Glutamatergic neuron (in vitro differentiated cells): ENCODE results near the gene PRR35. TPM values are rescaled to one million over a fixed set of nuclear protein-coding genes. Genes with fewer than 3 reads are reported as not detected.
A peak's percentile ranks its signal among the peaks of the same experiment; 100 is the strongest.

Experiments
- DNase-seq: peaks from one replicate; pipeline ENCODE4 v3.0.0; 2022
- H3K27ac Mint-ChIP-seq: one replicate; pipeline ENCODE4 v1.8.0; 2020; ENCODE audit warnings: mild to moderate bottlenecking, mixed read lengths, inconsistent platforms; ENCODE audit not compliant: unreplicated experiment
- H3K27me3 Mint-ChIP-seq: one replicate; pipeline ENCODE4 v1.8.0; 2020; ENCODE audit warnings: mild to moderate bottlenecking, moderate library complexity, mixed read lengths, inconsistent platforms; ENCODE audit not compliant: unreplicated experiment
- H3K36me3 Mint-ChIP-seq: one replicate; pipeline ENCODE4 v1.8.0; 2020; ENCODE audit warnings: mild to moderate bottlenecking, mixed read lengths, inconsistent platforms; ENCODE audit not compliant: unreplicated experiment
- H3K4me1 Mint-ChIP-seq: one replicate; pipeline ENCODE4 v1.8.0; 2020; ENCODE audit warnings: mild to moderate bottlenecking, low read depth, mixed read lengths, inconsistent platforms; ENCODE audit not compliant: unreplicated experiment
- H3K4me3 Mint-ChIP-seq: one replicate; pipeline ENCODE4 v1.8.0; 2020; ENCODE audit warnings: mild to moderate bottlenecking, mixed read lengths, inconsistent platforms; ENCODE audit not compliant: unreplicated experiment
- H3K9me3 Mint-ChIP-seq: one replicate; pipeline ENCODE4 v1.8.0; 2020; ENCODE audit warnings: mild to moderate bottlenecking, moderate library complexity, mixed read lengths, inconsistent platforms; ENCODE audit not compliant: unreplicated experiment
- total RNA-seq: library from RNA; stranded (reverse); fragmentation: NEBNext Ultra II Directional; extraction: Animal tissue kit (Norgen Biotek cat#: 25700); gene quantifications from one replicate; pipeline ENCODE4 v1.2.1, GENCODE V29; 2021; ENCODE audit not compliant: unreplicated experiment
- TF ChIP-seq, protein P1 (sequence below): fragments of 200-600 bp; sonication (generic); IDR thresholded peaks from one replicate; pipeline ENCODE4 v1.5.0; 2021; ENCODE audit not compliant: partially characterized antibody, unreplicated experiment

PRR35 gene
- total RNA-seq, 1 donor from 2014 or later = not detected

DNA sequence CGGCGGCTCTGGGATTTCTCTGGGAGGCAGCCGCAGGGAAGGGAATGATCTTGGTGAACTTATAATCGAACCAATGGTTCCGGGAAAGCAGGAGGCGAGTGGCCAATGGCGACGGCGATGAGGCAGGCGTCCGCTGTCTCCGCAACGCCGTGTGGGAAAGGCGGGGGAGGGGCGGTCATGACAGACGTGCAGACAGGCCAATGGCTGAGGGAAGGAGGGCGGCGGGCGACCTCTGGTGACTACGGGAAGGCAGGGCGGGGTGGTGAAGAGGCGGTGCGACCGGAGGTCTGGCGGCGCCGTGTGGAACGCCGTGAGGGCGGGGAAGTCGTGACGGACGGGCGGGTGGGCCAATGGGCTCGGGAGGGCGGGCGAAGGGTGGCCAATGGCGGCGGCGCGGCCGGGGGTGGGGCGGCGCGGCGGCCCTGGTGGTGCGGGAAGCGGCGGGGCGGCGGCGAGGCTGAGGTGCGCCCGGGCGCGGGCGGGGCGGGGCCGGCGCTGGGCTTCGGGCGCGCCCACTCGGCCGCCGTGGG is 29.5 kb downstream of the PRR35 start, which contains the start of gene RAB40C:
TSS of gene RAB40C (plus strand) at position 409 of the 530 bp plus-strand sequence. CDS start 226 bp downstream, outside the sequence.
- Mint-ChIP-seq H3K27me3 (peaks cover 24% of the 10 kb centered on the region), H3K27ac (peak within 1 kb of the TSS; percentile 100), H3K9me3 (peaks cover 25% of the 10 kb centered on the region), H3K4me3 (peak within 1 kb of the TSS; percentile 100), H3K36me3 (peaks cover 7% of the 10 kb centered on the region), H3K4me1 (peaks cover 35% of the 10 kb centered on the region)
- peak; percentile 99 for DNase-seq
- TF ChIP-seq, protein P1, sequence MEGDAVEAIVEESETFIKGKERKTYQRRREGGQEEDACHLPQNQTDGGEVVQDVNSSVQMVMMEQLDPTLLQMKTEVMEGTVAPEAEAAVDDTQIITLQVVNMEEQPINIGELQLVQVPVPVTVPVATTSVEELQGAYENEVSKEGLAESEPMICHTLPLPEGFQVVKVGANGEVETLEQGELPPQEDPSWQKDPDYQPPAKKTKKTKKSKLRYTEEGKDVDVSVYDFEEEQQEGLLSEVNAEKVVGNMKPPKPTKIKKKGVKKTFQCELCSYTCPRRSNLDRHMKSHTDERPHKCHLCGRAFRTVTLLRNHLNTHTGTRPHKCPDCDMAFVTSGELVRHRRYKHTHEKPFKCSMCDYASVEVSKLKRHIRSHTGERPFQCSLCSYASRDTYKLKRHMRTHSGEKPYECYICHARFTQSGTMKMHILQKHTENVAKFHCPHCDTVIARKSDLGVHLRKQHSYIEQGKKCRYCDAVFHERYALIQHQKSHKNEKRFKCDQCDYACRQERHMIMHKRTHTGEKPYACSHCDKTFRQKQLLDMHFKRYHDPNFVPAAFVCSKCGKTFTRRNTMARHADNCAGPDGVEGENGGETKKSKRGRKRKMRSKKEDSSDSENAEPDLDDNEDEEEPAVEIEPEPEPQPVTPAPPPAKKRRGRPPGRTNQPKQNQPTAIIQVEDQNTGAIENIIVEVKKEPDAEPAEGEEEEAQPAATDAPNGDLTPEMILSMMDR = no peak

DNA sequence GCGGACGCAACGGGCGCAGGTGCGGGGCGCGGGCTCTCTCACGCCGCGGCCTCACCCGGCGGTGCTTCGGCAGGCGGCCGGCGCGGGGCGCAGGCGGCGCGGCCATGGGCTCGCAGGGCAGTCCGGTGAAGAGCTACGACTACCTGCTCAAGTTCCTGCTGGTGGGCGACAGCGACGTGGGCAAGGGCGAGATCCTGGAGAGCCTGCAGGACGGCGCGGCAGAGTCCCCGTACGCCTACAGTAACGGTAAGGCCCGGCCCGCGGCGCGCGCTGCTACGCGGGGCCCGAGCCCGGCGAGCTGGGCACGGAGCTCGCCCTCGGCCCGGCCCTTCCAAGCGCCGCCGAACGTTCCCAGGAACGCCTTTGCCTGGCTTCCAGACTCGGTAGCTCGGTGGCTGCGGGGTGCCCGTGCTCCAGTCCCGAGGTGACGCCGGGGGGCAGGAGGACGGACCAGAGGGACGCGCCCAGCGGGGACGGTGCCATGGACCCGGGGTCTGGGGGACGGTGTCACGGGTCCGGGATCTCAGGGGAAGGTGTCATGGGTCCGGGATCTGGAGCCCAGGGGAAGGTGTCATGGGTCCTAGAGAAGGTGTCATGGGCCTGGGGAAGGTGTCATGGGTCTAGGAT is 30.1 kb downstream of the PRR35 start:
- Mint-ChIP-seq H3K4me1 (peaks cover 35% of the 10 kb centered on the region), H3K36me3 (peaks cover 7% of the 10 kb centered on the region), H3K9me3 (peaks cover 26% of the 10 kb centered on the region), H3K4me3 (peak overlapping the region; percentile 100), H3K27me3 (peaks cover 24% of the 10 kb centered on the region), H3K27ac (peak overlapping the region; percentile 75)
- DNase-seq = peak; percentile 53
- TF ChIP-seq, protein P1 = no peak

DNA sequence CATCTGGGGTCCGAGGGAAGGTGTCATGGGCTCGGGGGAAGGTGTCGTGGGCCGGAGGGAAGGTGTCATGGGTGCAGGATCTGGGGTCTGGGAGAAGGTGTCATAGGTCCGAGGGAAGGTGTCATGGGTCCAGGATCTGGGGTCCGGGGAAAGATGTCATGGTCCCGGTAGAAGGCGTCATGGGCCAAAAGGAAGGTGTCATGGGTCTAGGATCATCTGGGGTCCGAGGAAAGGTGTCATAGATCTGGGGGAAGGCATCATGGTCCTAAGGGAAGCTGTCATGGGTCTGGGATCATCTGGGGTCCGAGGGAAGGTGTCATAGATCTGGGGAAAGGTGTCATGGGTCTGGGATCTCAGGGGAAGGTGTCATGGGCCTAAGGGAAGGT is 30.6 kb downstream of the PRR35 start:
- H3K4me3 Mint-ChIP-seq = peak overlapping the region; percentile 100
- no peak for DNase-seq
- TF ChIP-seq, protein P1 = no peak
- H3K27ac Mint-ChIP-seq = peak overlapping the region; percentile 75
- peaks cover 7% of the 10 kb centered on the region for H3K36me3 Mint-ChIP-seq
- peaks cover 25% of the 10 kb centered on the region for H3K9me3 Mint-ChIP-seq
- peaks cover 22% of the 10 kb centered on the region for H3K27me3 Mint-ChIP-seq
- peaks cover 35% of the 10 kb centered on the region for H3K4me1 Mint-ChIP-seq

DNA sequence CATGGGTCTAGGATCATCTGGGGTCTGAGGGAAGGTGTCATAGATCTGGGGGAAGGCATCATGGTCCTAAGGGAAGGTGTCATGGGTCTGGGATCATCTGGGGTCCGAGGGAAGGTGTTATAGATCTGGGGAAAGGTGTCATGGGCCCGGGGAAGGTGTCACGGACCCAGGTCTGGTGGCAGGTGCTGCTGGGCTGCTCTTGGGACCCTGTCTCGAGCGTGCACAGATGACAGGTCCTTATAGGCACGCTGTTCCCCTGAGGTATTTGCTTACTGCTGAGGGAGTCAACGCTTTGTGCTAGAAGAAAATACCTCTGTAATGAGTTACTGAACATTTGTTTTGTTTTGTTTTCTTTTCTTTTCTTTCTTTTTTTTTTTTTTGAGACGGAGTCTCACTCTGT is 31.0 kb downstream of the PRR35 start:
- H3K4me1 Mint-ChIP-seq = peaks cover 35% of the 10 kb centered on the region
- TF ChIP-seq, protein P1 = no peak
- peak overlapping the region; percentile 100 for H3K4me3 Mint-ChIP-seq
- peaks cover 22% of the 10 kb centered on the region for H3K27me3 Mint-ChIP-seq
- peaks cover 7% of the 10 kb centered on the region for H3K36me3 Mint-ChIP-seq
- DNase-seq = no peak
- peak overlapping the region; percentile 75 for H3K27ac Mint-ChIP-seq
- H3K9me3 Mint-ChIP-seq = peaks cover 23% of the 10 kb centered on the region

DNA sequence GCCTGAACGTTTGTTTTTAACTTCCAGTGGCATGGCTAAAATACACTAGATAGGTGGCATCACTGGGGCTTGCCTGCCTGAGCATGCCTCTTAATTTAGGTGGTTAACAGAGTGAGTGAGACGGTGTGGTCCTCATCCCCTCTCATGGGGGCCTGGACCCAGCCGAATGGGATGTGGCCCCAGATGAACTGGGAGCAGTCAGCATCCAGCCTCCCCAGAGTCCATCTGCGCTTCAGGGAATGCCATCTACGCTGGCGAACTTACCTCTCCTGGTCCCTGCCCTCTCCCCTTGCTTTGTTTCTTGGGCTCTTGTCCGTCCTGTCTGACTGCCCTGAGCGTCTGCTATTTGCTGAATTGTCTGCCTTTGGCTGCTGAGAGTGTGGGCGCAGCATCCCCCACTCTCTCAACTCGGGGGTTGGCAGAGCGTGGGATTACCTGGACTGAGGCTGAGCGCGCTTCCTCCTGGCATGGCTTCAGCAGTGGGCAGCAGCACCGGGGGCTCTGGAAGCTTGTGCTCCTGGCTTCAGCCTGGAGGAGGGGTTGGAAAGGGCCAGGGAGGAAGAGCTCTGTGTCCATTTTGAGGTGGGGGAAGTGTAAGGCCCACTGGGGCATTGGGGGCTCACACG is 31.8 kb downstream of the PRR35 start:
- peaks cover 26% of the 10 kb centered on the region for H3K9me3 Mint-ChIP-seq
- TF ChIP-seq, protein P1 = no peak
- peaks cover 35% of the 10 kb centered on the region for H3K4me1 Mint-ChIP-seq
- no peak overlapping the region for H3K27ac Mint-ChIP-seq
- peaks cover 22% of the 10 kb centered on the region for H3K27me3 Mint-ChIP-seq
- H3K36me3 Mint-ChIP-seq = peaks cover 7% of the 10 kb centered on the region
- DNase-seq = no peak
- peak overlapping the region; percentile 100 for H3K4me3 Mint-ChIP-seq
